DOHH2 (cell line): ENCODE measurements around the gene CAPN11.

Experiments
- H3F3A ChIP-seq: fragments of 200-600 bp; sonication (generic), shearing (Covaris generic); 2 replicates; pipeline ENCODE4 v1.6.0; 2016; ENCODE audit warnings: antibody characterized with exemption, mild to moderate bottlenecking; ENCODE audit not compliant: control insufficient read depth, insufficient read depth
- H3K27ac ChIP-seq: fragments of 200-600 bp; sonication (generic); 2 replicates; pipeline ENCODE4 v1.5.1; 2014; ENCODE audit warnings: low read depth, mild to moderate bottlenecking, low read length, moderate library complexity
- H3K27me3 ChIP-seq: fragments of 200-600 bp; sonication (generic); 2 replicates; pipeline ENCODE4 v1.6.1; 2014; ENCODE audit warnings: mild to moderate bottlenecking, low read length, mixed read lengths; ENCODE audit not compliant: control insufficient read depth
- H3K36me3 ChIP-seq: fragments of 200-600 bp; sonication (generic); 2 replicates; pipeline ENCODE4 v1.6.1; 2014; ENCODE audit warnings: mild to moderate bottlenecking, low read length, moderate library complexity, mixed read lengths; ENCODE audit not compliant: control insufficient read depth
- H3K4me1 ChIP-seq: fragments of 200-600 bp; sonication (generic); 2 replicates; pipeline ENCODE4 v1.6.1; 2014; ENCODE audit warnings: mild to moderate bottlenecking, low read length, mixed read lengths; ENCODE audit not compliant: control insufficient read depth
- H3K4me2 ChIP-seq: fragments of 200-600 bp; sonication (generic); 2 replicates; pipeline ENCODE4 v1.6.0; 2014; ENCODE audit warnings: mild to moderate bottlenecking, low read length, moderate library complexity
- H3K4me3 ChIP-seq: fragments of 200-600 bp; sonication (generic); 2 replicates; pipeline ENCODE4 v1.5.1; 2014; ENCODE audit warnings: mild to moderate bottlenecking, low read length, mixed read lengths
- H3K79me2 ChIP-seq: fragments of 200-600 bp; sonication (generic); 2 replicates; pipeline ENCODE4 v1.6.1; 2014; ENCODE audit warnings: mild to moderate bottlenecking, low read length, mixed read lengths; ENCODE audit not compliant: control insufficient read depth
- H3K9me2 ChIP-seq: fragments of 200-600 bp; sonication (generic); replicated peaks from 2 replicates; pipeline ENCODE4 v1.6.1; 2014; ENCODE audit warnings: mild to moderate bottlenecking, low read length, mixed read lengths; ENCODE audit not compliant: control insufficient read depth
- H3K9me3 ChIP-seq: fragments of 200-600 bp; sonication (generic); 2 replicates; pipeline ENCODE4 v1.6.1; 2014; ENCODE audit warnings: antibody characterized with exemption, low read length, mixed read lengths; ENCODE audit not compliant: control insufficient read depth, insufficient read depth
- H4K20me1 ChIP-seq: fragments of 200-600 bp; sonication (generic); 2 replicates; pipeline ENCODE4 v1.6.0; 2014; ENCODE audit warnings: low read depth, mild to moderate bottlenecking, antibody characterized with exemption, low read length, moderate library complexity; ENCODE audit not compliant: control insufficient read depth, insufficient read depth
- EZH2phosphoT487 ChIP-seq: fragments of 200-600 bp; sonication (generic); IDR thresholded peaks from 2 replicates; pipeline ENCODE4 v1.6.1; 2017; ENCODE audit warnings: borderline replicate concordance, mild to moderate bottlenecking, antibody characterized with exemption, low read length, moderate library complexity, mixed read lengths
- TF ChIP-seq, protein P1 (sequence below): fragments of 200-600 bp; sonication (generic); IDR thresholded peaks from one replicate; pipeline ENCODE4 v1.5.1; 2014; ENCODE audit warnings: antibody characterized with exemption, mild to moderate bottlenecking, low read depth, low read length; ENCODE audit not compliant: poor library complexity, severe bottlenecking

The CAPN11 gene

GRCh38 chr6:44115866-44116265 is 42.8 kb upstream of the CAPN11 start:
- Histone ChIP-seq H3K4me1 (peaks cover 5% of the 10 kb centered on the region; the same call in 1 of the 2 replicates), H3K36me3 (peaks cover 80% of the 10 kb centered on the region)

DNA sequence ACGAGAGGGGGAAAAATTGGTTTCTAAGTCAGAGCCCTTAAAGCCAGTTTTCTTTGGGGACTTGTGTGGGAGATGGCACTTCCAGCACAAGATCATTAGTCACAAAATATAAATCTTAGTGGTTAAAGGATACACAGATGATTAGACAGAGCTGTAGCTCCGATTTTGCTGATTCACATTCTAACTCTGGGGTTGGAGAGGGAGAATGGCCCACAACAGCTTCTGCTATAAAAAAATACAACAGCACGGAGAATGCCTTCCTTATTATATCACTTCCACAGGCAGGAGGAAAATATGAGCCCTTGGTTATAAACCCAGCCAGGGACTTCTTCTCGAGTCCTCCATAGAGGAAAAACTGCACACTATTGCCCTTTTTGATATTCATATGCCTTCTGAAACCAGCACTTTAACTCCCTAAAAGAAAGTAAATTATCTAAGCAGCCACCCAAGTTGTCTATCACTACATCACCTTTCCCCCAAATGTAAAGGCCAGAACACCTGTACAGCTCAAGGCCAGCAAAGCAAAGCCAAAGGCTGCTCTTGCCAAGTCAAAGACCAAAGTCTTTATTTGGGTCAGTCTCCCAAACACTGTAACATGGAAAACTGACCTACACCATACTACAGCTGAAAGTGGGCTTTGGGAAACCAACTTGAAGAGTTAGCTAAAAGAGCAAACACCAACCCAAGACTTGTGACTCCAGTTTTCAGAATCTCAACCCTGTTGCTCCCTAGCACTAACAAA is 41.8 kb upstream of the CAPN11 start:
- Histone ChIP-seq H3K36me3 (peaks cover 77% of the 10 kb centered on the region), H3K27me3 (no peaks in the 10 kb centered on the region), H3K4me3 (no peak overlapping the region), H3K9me2 (no peaks in the 10 kb centered on the region), H3K4me2 (no peak overlapping the region), H4K20me1 (peaks cover 28% of the 10 kb centered on the region), H3K4me1 (peaks cover 14% of the 10 kb centered on the region), H3K79me2 (peaks cover 69% of the 10 kb centered on the region), H3K9me3 (no peaks in the 10 kb centered on the region), H3K27ac (no peak overlapping the region), H3F3A (no peaks in the 10 kb centered on the region)
- TF ChIP-seq, protein P1, sequence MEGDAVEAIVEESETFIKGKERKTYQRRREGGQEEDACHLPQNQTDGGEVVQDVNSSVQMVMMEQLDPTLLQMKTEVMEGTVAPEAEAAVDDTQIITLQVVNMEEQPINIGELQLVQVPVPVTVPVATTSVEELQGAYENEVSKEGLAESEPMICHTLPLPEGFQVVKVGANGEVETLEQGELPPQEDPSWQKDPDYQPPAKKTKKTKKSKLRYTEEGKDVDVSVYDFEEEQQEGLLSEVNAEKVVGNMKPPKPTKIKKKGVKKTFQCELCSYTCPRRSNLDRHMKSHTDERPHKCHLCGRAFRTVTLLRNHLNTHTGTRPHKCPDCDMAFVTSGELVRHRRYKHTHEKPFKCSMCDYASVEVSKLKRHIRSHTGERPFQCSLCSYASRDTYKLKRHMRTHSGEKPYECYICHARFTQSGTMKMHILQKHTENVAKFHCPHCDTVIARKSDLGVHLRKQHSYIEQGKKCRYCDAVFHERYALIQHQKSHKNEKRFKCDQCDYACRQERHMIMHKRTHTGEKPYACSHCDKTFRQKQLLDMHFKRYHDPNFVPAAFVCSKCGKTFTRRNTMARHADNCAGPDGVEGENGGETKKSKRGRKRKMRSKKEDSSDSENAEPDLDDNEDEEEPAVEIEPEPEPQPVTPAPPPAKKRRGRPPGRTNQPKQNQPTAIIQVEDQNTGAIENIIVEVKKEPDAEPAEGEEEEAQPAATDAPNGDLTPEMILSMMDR, result no peak

More at GRCh38 chr6:44115866-44116265, 42.8 kb upstream of the CAPN11 start:
- Histone ChIP-seq H3K27ac (no peak overlapping the region), H3K9me3 (no peaks in the 10 kb centered on the region), H3F3A (no peaks in the 10 kb centered on the region), H3K79me2 (peaks cover 62% of the 10 kb centered on the region), H3K4me2 (no peak overlapping the region), H3K27me3 (no peaks in the 10 kb centered on the region), H3K9me2 (no peaks in the 10 kb centered on the region), H3K4me3 (no peak overlapping the region), H4K20me1 (peaks cover 30% of the 10 kb centered on the region)
- TF ChIP-seq EZH2phosphoT487, result no peak
- TF ChIP-seq, protein P1, result no peak

GRCh38 chr6:44117397-44118128 is 41.1 kb upstream of the CAPN11 start:
- peaks cover 17% of the 10 kb centered on the region for H3K4me1 ChIP-seq
- no peaks in the 10 kb centered on the region for H3F3A ChIP-seq
- peaks cover 77% of the 10 kb centered on the region for H3K79me2 ChIP-seq
- peaks cover 72% of the 10 kb centered on the region for H3K36me3 ChIP-seq
- no peak overlapping the region for H3K27ac ChIP-seq
- TF ChIP-seq, protein P1, result no peak
- no peak for TF ChIP-seq EZH2phosphoT487
- H4K20me1 ChIP-seq, result peaks cover 28% of the 10 kb centered on the region
- H3K27me3 ChIP-seq, result no peaks in the 10 kb centered on the region
- H3K4me3 ChIP-seq, result no peak overlapping the region
- H3K4me2 ChIP-seq, result no peak overlapping the region
- H3K9me2 ChIP-seq, result no peaks in the 10 kb centered on the region
- H3K9me3 ChIP-seq, result no peaks in the 10 kb centered on the region
